ENCODE measurements around the gene FBN1.

Gene FBN1

GRCh38 chr15:48634893-48635292 is 10.6 kb downstream of the FBN1 start:
- peak overlapping the region in 1 of 2 donors; percentile 67 for H3K27ac ChIP-seq
- DNase-seq (ENCODE audit: low spot score) = no peak
- peak overlapping the region; percentile 41 for H3K4me3 ChIP-seq
- TF ChIP-seq CTCF (IDR thresholded peaks at IDR 0.05) = no peak

- DNase-seq (ENCODE audit: low spot score) = no peak
- Histone ChIP-seq H3K4me3 (peak overlapping the region; percentile 32), H3K27ac (peak overlapping the region in 1 of 2 donors; percentile 49)
- TF ChIP-seq CTCF (IDR thresholded peaks at IDR 0.05) = no peak
Measured at GRCh38 chr15:48634096-48634495, 11.4 kb downstream of the FBN1 start.

- TF ChIP-seq CTCF (IDR thresholded peaks at IDR 0.05) = no peak
- H3K4me3 ChIP-seq = no peak overlapping the region
- peak overlapping the region; percentile 30 to 49 for H3K27ac ChIP-seq
- no peak for DNase-seq (ENCODE audit: low spot score)
Measured at GRCh38 chr15:48632651-48633050, 12.9 kb downstream of the FBN1 start.

- Histone ChIP-seq H3K27ac (peak overlapping the region in 1 of 2 donors; percentile 73), H3K4me3 (peak overlapping the region; percentile 25)
- no peak for DNase-seq (ENCODE audit: low spot score)
- TF ChIP-seq CTCF (IDR thresholded peaks at IDR 0.05) = no peak
Measured at GRCh38 chr15:48631176-48631770, 14.2 kb downstream of the FBN1 start.

GRCh38 chr15:48630245-48630644 is 15.3 kb downstream of the FBN1 start:
- TF ChIP-seq CTCF (IDR thresholded peaks at IDR 0.05) = no peak
- Histone ChIP-seq H3K27ac (peak overlapping the region in 1 of 2 donors; percentile 55), H3K4me3 (peak overlapping the region; percentile 21)
- DNase-seq (ENCODE audit: low spot score) = no peak

- peak overlapping the region in 1 of 2 donors; percentile 22 for H3K27ac ChIP-seq
- no peak overlapping the region for H3K4me3 ChIP-seq
- no peak for TF ChIP-seq CTCF (IDR thresholded peaks at IDR 0.05)
- no peak for DNase-seq (ENCODE audit: low spot score)
Measured at GRCh38 chr15:48628832-48629231, 16.7 kb downstream of the FBN1 start.

GRCh38 chr15:48627260-48627940 is 18.1 kb downstream of the FBN1 start:
- TF ChIP-seq CTCF (IDR thresholded peaks at IDR 0.05) = no peak
- H3K27ac ChIP-seq = peak overlapping the region; percentile 11 to 70
- peak overlapping the region; percentile 48 for H3K4me3 ChIP-seq
- DNase-seq (ENCODE audit: low spot score) = no peak
